CD4-positive, alpha-beta T cell (primary cell): ENCODE measurements around the gene LRRC14B. TPM values are rescaled to one million over a fixed set of nuclear protein-coding genes. Genes with fewer than 3 reads are reported as not detected.

Experiments used
- ATAC-seq: fragments of 200-7000 bp; cut with Tn5 transposase; one replicate; pipeline ENCODE4 v1.10.0; 2022; ENCODE audit warnings: mild to moderate bottlenecking; ENCODE audit not compliant: poor library complexity
- CTCF ChIA-PET: fragments of 350-600 bp; sonication (Branson Sonifier 250); formaldehyde crosslinking; loops from one replicate; lab custom pipeline; 2021; ENCODE audit warnings: antibody characterized with exemption, inconsistent platforms; lab: Charles Lee
- POLR2A ChIA-PET: fragments of 350-600 bp; sonication (Branson Sonifier 250); formaldehyde crosslinking; loops from one replicate; lab custom pipeline; 2021; ENCODE audit warnings: antibody characterized with exemption, inconsistent platforms; lab: Charles Lee
- DNase-seq, 14 experiments: peaks; one replicate each; pipeline ENCODE4 v3.0.0-alpha.2; 2013 to 2020; ENCODE audit warnings: mixed read lengths in 2 of 14
- H3K27ac ChIP-seq, 2 donors: one replicate each; pipeline versions ENCODE4 v1.5.1 to v1.7.0; 2013; ENCODE audit warnings: low read length in 2 of 2, low read depth in 1 of 2, mild to moderate bottlenecking in 1 of 2
- H3K27me3 ChIP-seq, 2 experiments: 1 replicate in 1 of 2; 2 replicates in 1 of 2; pipeline versions ENCODE4 v1.6.1 to v1.7.0; 2013; ENCODE audit warnings: low read length in 2 of 2, control low read depth in 1 of 2, mild to moderate bottlenecking in 1 of 2, moderate library complexity in 1 of 2; ENCODE audit not compliant: insufficient read depth in 2 of 2, control insufficient read depth in 1 of 2
- H3K36me3 ChIP-seq: one replicate; pipeline ENCODE4 v1.6.1; 2013; ENCODE audit warnings: low read length, control low read depth; ENCODE audit not compliant: insufficient read depth
- H3K4me1 ChIP-seq: one replicate; pipeline ENCODE4 v1.6.1; 2013; ENCODE audit warnings: low read length, control low read depth; ENCODE audit not compliant: insufficient read depth
- H3K4me3 ChIP-seq: one replicate; pipeline ENCODE4 v1.5.1; 2013; ENCODE audit warnings: mild to moderate bottlenecking, low read length, moderate library complexity
- H3K9me3 ChIP-seq, 2 experiments: 1 replicate in 1 of 2; 2 replicates in 1 of 2; pipeline versions ENCODE4 v1.6.1 to v1.7.0; 2013; ENCODE audit warnings: low read length in 2 of 2, mild to moderate bottlenecking in 2 of 2, control low read depth in 1 of 2, moderate library complexity in 1 of 2; ENCODE audit not compliant: control insufficient read depth in 1 of 2, insufficient read depth in 1 of 2
- H3K27ac Mint-ChIP-seq: one replicate; pipeline ENCODE4 v1.8.0; 2020; ENCODE audit warnings: mixed read lengths
- H3K27me3 Mint-ChIP-seq: one replicate; pipeline ENCODE4 v1.8.0; 2021; ENCODE audit warnings: mixed read lengths
- H3K36me3 Mint-ChIP-seq: one replicate; pipeline ENCODE4 v1.8.0; 2021; ENCODE audit warnings: low read depth, mixed read lengths
- H3K4me1 Mint-ChIP-seq: one replicate; pipeline ENCODE4 v1.8.0; 2021; ENCODE audit warnings: low read depth, mixed read lengths
- H3K4me3 Mint-ChIP-seq: one replicate; pipeline ENCODE4 v1.8.0; 2020; ENCODE audit warnings: mild to moderate bottlenecking, mixed read lengths
- H3K9me3 Mint-ChIP-seq: one replicate; pipeline ENCODE4 v1.8.0; 2020; ENCODE audit warnings: mixed read lengths
- intact Hi-C, 2 experiments: fragments of 100-400 bp; cut with DNase I in 1 of 2; cut with micrococcal nuclease in 1 of 2; formaldehyde crosslinking; loops; one replicate each; pipeline versions ENCODE4 v1.15.1 to v1.9.0; 2023 to 2025; cut with DNase I, micrococcal nuclease
- total RNA-seq, 174 experiments: library from RNA in 2 of 174; stranded (reverse) in 2 of 174; gene quantifications; one replicate each; pipeline ENCODE4 v1.2.3 and lab custom pipeline; 2021 to 2026
- TF ChIP-seq, protein P1 (sequence below): fragments of 200-600 bp; IDR thresholded peaks from one replicate; pipeline ENCODE4 v1.8.0; 2022; ENCODE audit warnings: antibody characterized with exemption, mild to moderate bottlenecking

Gene LRRC14B
- total RNA-seq, 2 experiments from 2014 or later, result 0.14 TPM; not detected in 1

DNA sequence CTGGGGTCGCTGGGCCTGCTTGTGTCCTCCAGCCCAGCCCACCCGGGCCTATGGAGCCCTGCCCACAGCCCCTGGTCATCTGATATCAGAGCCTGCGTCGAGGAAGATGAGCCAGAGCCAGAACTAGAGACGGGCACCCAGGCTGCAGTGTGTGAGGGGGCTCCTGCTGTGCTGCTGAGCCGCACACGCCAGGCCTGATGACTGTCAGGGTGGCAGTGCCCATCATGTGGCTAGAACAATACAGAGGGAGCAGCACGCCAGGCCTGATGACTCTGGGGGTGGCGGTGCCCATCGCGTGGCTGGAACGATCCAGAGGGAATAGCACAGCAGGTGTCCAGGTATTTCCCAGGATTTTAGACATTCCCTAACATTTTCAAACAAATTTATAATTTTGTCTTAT, 9.2 kb upstream of the LRRC14B start:
- POLR2A ChIA-PET, result no interaction called here
- intact Hi-C loops, result no loop called here
- Mint-ChIP-seq H3K27me3 (peaks cover 4% of the 10 kb centered on the region), H3K27ac (no peak overlapping the region), H3K4me1 (no peaks in the 10 kb centered on the region), H3K4me3 (no peak overlapping the region), H3K9me3 (no peaks in the 10 kb centered on the region), H3K36me3 (no peaks in the 10 kb centered on the region)
- DNase-seq, result no peak
- CTCF ChIA-PET, result no interaction called here
- Histone ChIP-seq H3K27me3 (no peaks in the 10 kb centered on the region), H3K36me3 (no peaks in the 10 kb centered on the region), H3K27ac (no peak overlapping the region), H3K9me3 (no peaks in the 10 kb centered on the region), H3K4me3 (no peak overlapping the region), H3K4me1 (no peaks in the 10 kb centered on the region)
- TF ChIP-seq, protein P1, sequence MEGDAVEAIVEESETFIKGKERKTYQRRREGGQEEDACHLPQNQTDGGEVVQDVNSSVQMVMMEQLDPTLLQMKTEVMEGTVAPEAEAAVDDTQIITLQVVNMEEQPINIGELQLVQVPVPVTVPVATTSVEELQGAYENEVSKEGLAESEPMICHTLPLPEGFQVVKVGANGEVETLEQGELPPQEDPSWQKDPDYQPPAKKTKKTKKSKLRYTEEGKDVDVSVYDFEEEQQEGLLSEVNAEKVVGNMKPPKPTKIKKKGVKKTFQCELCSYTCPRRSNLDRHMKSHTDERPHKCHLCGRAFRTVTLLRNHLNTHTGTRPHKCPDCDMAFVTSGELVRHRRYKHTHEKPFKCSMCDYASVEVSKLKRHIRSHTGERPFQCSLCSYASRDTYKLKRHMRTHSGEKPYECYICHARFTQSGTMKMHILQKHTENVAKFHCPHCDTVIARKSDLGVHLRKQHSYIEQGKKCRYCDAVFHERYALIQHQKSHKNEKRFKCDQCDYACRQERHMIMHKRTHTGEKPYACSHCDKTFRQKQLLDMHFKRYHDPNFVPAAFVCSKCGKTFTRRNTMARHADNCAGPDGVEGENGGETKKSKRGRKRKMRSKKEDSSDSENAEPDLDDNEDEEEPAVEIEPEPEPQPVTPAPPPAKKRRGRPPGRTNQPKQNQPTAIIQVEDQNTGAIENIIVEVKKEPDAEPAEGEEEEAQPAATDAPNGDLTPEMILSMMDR, result no peak
- ATAC-seq, result no peak

DNA sequence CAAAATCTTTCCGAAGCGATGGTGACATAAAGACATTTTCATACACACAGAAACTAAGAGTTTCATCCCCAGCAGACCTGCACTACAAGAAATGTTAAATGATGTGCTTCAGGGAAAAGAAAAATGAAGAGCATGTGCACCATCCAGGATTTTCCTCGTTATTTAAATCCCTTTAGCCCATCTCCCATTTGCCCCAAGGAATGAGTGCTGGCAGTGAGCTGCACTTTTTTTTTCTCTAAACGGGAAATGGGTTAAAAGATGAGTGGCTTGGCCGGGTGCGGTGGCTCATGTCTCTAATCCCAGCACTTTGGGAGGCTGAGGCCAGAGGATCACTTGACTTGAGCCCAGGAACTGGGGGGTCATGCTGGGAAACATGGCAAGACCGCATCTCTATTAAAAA, 6.8 kb upstream of the LRRC14B start:
- H3K36me3 ChIP-seq, result no peaks in the 10 kb centered on the region
- CTCF ChIA-PET, result no interaction called here
- no peak overlapping the region for H3K27ac Mint-ChIP-seq

DNA sequence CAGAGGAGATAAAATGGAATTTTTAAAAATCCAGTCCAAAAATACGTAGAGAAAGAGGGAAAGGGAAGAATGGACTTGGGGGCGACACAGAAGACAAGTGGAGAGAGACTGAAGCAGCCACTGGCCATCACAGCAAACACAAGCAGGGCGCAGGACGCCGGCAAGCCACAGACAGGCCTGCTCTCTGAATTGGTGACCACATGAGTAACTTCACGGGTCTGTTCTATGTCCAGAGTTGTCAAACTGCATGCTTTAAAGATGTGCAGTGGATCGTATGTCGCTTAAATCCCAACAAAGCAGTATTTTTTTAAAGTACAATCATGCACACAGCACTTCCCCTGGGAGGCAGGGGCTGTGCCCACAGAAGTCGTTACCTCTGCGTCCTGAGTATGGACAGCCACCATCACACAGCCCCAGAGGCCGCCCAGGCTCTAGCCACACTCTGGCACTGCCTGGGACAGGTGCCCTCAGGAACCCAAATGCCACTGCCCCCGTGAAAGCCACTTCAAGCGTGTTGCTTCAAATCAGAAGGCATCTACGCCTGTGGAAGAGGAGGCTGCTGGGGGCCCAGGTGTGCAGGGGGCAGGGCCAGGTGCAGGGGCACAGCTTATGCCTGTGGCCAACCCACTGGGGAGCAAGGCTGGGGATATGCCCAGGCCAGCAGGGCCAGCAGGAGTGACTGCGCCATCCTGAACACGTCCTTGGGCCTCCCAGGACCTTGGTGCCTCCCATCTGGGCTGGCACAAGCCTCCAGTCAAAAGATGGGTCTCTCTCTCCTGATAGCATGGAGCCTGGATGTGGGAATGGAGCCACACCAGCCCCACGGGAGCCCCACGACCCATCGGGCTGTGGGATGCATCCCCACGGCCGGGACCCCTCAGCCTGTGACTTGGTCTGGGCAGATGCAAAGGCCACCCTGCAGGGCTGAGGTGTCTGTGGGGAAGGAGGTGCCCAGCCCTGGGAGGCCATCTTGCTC, 5.9 kb upstream of the LRRC14B start:
- Histone ChIP-seq H3K4me1 (peaks cover 10% of the 10 kb centered on the region), H3K4me3 (no peak overlapping the region), H3K27me3 (no peaks in the 10 kb centered on the region), H3K27ac (no peak overlapping the region), H3K36me3 (no peaks in the 10 kb centered on the region), H3K9me3 (no peaks in the 10 kb centered on the region)
- Mint-ChIP-seq H3K9me3 (no peaks in the 10 kb centered on the region), H3K27me3 (peaks cover 7% of the 10 kb centered on the region), H3K27ac (no peak overlapping the region), H3K4me1 (peaks cover 7% of the 10 kb centered on the region), H3K4me3 (no peak overlapping the region), H3K36me3 (no peaks in the 10 kb centered on the region)
- ChIA-PET CTCF (no interaction called here), POLR2A (no interaction called here)
- intact Hi-C loops, result no loop called here
- ATAC-seq, result no peak
- TF ChIP-seq, protein P1, result no peak
- DNase-seq, result no peak

More for the DNA sequence above, 6.8 kb upstream of the LRRC14B start:
- Mint-ChIP-seq H3K36me3 (no peaks in the 10 kb centered on the region), H3K4me3 (no peak overlapping the region), H3K27me3 (peaks cover 11% of the 10 kb centered on the region), H3K4me1 (peaks cover 7% of the 10 kb centered on the region), H3K9me3 (no peaks in the 10 kb centered on the region)
- ATAC-seq (no peak), DNase-seq (no peak)
- Histone ChIP-seq H3K27me3 (no peaks in the 10 kb centered on the region), H3K4me3 (no peak overlapping the region), H3K4me1 (peaks cover 10% of the 10 kb centered on the region), H3K27ac (no peak overlapping the region), H3K9me3 (no peaks in the 10 kb centered on the region)
- POLR2A ChIA-PET, result no interaction called here
- intact Hi-C loops, result no loop called here
- TF ChIP-seq, protein P1, result no peak
